K562 (cell line): ENCODE data around the gene EVPL. TPM values are rescaled to one million over a fixed set of nuclear protein-coding genes. Genes with fewer than 3 reads are reported as not detected.

ENCODE experiments used
- BRF1 ChIP-seq: IDR thresholded peaks from 3 replicates; pipeline ENCODE4 v1.6.1; 2011; ENCODE audit warnings: borderline replicate concordance, mild to moderate bottlenecking; ENCODE audit not compliant: insufficient read length; ENCODE audit errors: extremely low read depth
- CCAR2 ChIP-seq: fragments of 200-400 bp; formaldehyde crosslinking; IDR thresholded peaks from 2 replicates; pipeline ENCODE4 v1.6.1; 2017; ENCODE audit warnings: mild to moderate bottlenecking, low read depth, low read length
- CHD4 ChIP-seq: fragments of 200-600 bp; sonication (generic); IDR thresholded peaks from 3 replicates; pipeline ENCODE4 v1.6.1; 2012; ENCODE audit warnings: low read depth, mild to moderate bottlenecking, mixed read lengths, low read length, inconsistent platforms; ENCODE audit not compliant: insufficient read depth, insufficient replicate concordance, poor library complexity, severe bottlenecking
- CREB3L1 ChIP-seq: fragments of 450-650 bp; IDR thresholded peaks from 2 replicates; pipeline ENCODE4 v1.6.1; 2014; ENCODE audit warnings: low read depth, mild to moderate bottlenecking, moderate library complexity, borderline replicate concordance
- ESRRA ChIP-seq: fragments of 450-650 bp; IDR thresholded peaks from 2 replicates; pipeline ENCODE4 v1.6.1; 2014; ENCODE audit warnings: low read depth, mild to moderate bottlenecking, moderate library complexity, borderline replicate concordance
- EZH2 ChIP-seq: IDR thresholded peaks from 2 replicates; pipeline ENCODE4 v1.6.1; 2012; ENCODE audit warnings: low read depth, mild to moderate bottlenecking, inconsistent platforms, low read length, borderline replicate concordance
- FOXJ3 ChIP-seq: sonication (generic); formaldehyde crosslinking; IDR thresholded peaks from 2 replicates; pipeline ENCODE4 v1.4.0; 2020; ENCODE audit warnings: mild to moderate bottlenecking, missing genetic modification reagents
- L3MBTL2 ChIP-seq: fragments of 450-650 bp; IDR thresholded peaks from 2 replicates; pipeline ENCODE4 v1.6.1; 2016; ENCODE audit warnings: mild to moderate bottlenecking, moderate library complexity
- MAFK ChIP-seq: IDR thresholded peaks from 2 replicates; pipeline ENCODE4 v1.6.1; 2011; ENCODE audit warnings: low read length, improper control_type of control experiment
- MAZ ChIP-seq, 2 experiments: fragments of 450-650 bp in 1 of 2; sonication (generic) in 1 of 2; formaldehyde crosslinking; IDR thresholded peaks in 1 of 2; conservative IDR thresholded peaks in 1 of 2; 2 replicates each; pipeline versions ENCODE4 v1.4.0 to v1.5.0; 2020; ENCODE audit warnings: mild to moderate bottlenecking in 1 of 2, missing genetic modification reagents in 1 of 2
- MCM5 ChIP-seq: fragments of 450-650 bp; IDR thresholded peaks from 2 replicates; pipeline ENCODE4 v1.6.1; 2016; ENCODE audit warnings: low read depth
- MNT ChIP-seq, 2 experiments: fragments of 450-650 bp; conservative IDR thresholded peaks; 2 replicates each; pipeline ENCODE4 v1.6.1; 2017; ENCODE audit warnings: mild to moderate bottlenecking in 2 of 2, moderate library complexity in 2 of 2
- NCOA1 ChIP-seq: fragments of 450-650 bp; IDR thresholded peaks from 2 replicates; pipeline ENCODE4 v1.6.1; 2016; ENCODE audit warnings: low read depth
- NUFIP1 ChIP-seq: fragments of 450-650 bp; IDR thresholded peaks from 2 replicates; pipeline ENCODE4 v1.6.1; 2018; ENCODE audit not compliant: partially characterized antibody
- PKNOX1 ChIP-seq: fragments of 450-650 bp; IDR thresholded peaks from 2 replicates; pipeline ENCODE4 v1.6.1; 2016
- POLR2AphosphoS5 ChIP-seq: IDR thresholded peaks from 2 replicates; pipeline ENCODE4 v1.6.1; 2011; ENCODE audit warnings: mild to moderate bottlenecking, low read depth, low read length, moderate library complexity; ENCODE audit not compliant: control insufficient read depth, insufficient read depth
- POLR2G ChIP-seq: fragments of 200-400 bp; formaldehyde crosslinking; IDR thresholded peaks from 2 replicates; pipeline ENCODE4 v1.6.1; 2017; ENCODE audit warnings: low read depth, mild to moderate bottlenecking, antibody characterized with exemption, low read length, moderate library complexity
- RBM15 ChIP-seq: fragments of 200-400 bp; formaldehyde crosslinking; IDR thresholded peaks from 2 replicates; pipeline ENCODE4 v1.6.1; 2018; ENCODE audit warnings: mild to moderate bottlenecking, low read length, moderate library complexity; ENCODE audit not compliant: insufficient read depth
- USF2 ChIP-seq: sonication (generic); formaldehyde crosslinking; IDR thresholded peaks from 2 replicates; pipeline ENCODE4 v1.5.0; 2020; ENCODE audit warnings: missing genetic modification reagents
- ZBTB8A ChIP-seq: fragments of 450-650 bp; IDR thresholded peaks from 2 replicates; pipeline ENCODE4 v1.6.1; 2018; ENCODE audit warnings: mild to moderate bottlenecking, moderate library complexity; ENCODE audit not compliant: partially characterized antibody
- ZNF134 ChIP-seq: fragments of 250-450 bp; sonication (Bioruptor Pico); conservative IDR thresholded peaks from 2 replicates; pipeline ENCODE4 v1.4.0; 2020
- ZNF766 ChIP-seq: fragments of 200-800 bp; sonication (Bioruptor generic); conservative IDR thresholded peaks from 2 replicates; pipeline ENCODE4 v1.6.1; 2016; ENCODE audit warnings: missing genetic modification characterization, missing compliant biosample characterization
- ZNF79 ChIP-seq: fragments of 250-450 bp; sonication (Bioruptor Pico); IDR thresholded peaks from 2 replicates; pipeline ENCODE4 v1.4.0; 2020; ENCODE audit warnings: low read depth, mild to moderate bottlenecking, moderate library complexity
- polyA plus RNA-seq, 8 experiments: library from polyadenylated mRNA; depleted of rRNA in 4 of 8; stranded (reverse) in 5 of 8; unstranded in 3 of 8; fragments of >200 nt; fragmentation: Nextera tagmentation in 2 of 8; fragmentation: Illumina TruSeq in 1 of 8; extraction: Ambion mirVana in 2 of 8; extraction: Trizol in 1 of 8; gene quantifications; 2 replicates each; pipeline versions ENCODE4 v1.2.1 to v1.2.3, GENCODE V29; 2011 to 2014; ENCODE audit warnings: inconsistent platforms in 1 of 8, missing spikeins in 1 of 8
- total RNA-seq, 7 experiments: library from RNA; depleted of rRNA in 6 of 7; stranded (reverse); fragments of >200 nt in 6 of 7; fragmentation: Illumina TruSeq in 2 of 7; extraction: Trizol in 2 of 7; gene quantifications; 2 replicates each; pipeline versions ENCODE4 v1.2.1 to v1.2.3, GENCODE V29; 2011 to 2021; ENCODE audit warnings: low replicate concordance in 1 of 7

EVPL gene
- total and polyA plus RNA-seq, 9 of the 15 experiments (the other 6 are each of a cell fraction or from before 2014, with no cell fraction given): 0.08 to 0.18 (median 0.16) TPM; not detected in 5

- TF ChIP-seq RBM15: no peak
- TF ChIP-seq ESRRA: peak; percentile 26; the same call in 1 of the 2 replicates
- peak; percentile 82 for TF ChIP-seq L3MBTL2
- TF ChIP-seq FOXJ3 (CRISPR knock-in tag): no peak
- TF ChIP-seq ZNF79 (CRISPR knock-in tag): no peak
- TF ChIP-seq ZBTB8A: no peak
- no peak for TF ChIP-seq BRF1
- no peak for TF ChIP-seq NUFIP1
- TF ChIP-seq CHD4: no peak
- no peak for TF ChIP-seq MCM5
- TF ChIP-seq MNT (conservative IDR thresholded peaks at IDR 0.05): peak; percentile 85 to 87
- TF ChIP-seq ZNF134 (CRISPR knock-in tag): no peak
- peak; percentile 98 for TF ChIP-seq USF2 (CRISPR knock-in tag)
- TF ChIP-seq POLR2AphosphoS5: peak; percentile 92
- TF ChIP-seq CREB3L1: peak; percentile 64; the same call in 1 of the 2 replicates
- TF ChIP-seq MAFK: no peak
- TF ChIP-seq POLR2G: peak; percentile 95
- TF ChIP-seq NCOA1: no peak
- TF ChIP-seq MAZ (CRISPR knock-in tag; conservative IDR thresholded peaks at IDR 0.05 in 1 of 2, IDR thresholded peaks at IDR 0.05 in 1 of 2): peak; percentile 86 to 91
- TF ChIP-seq EZH2: no peak
- peak; percentile 99 for TF ChIP-seq PKNOX1
- TF ChIP-seq CCAR2: no peak
- no peak; the same call in 1 of the 2 replicates for TF ChIP-seq ZNF766 (CRISPR knock-in tag)
Measured at GRCh38 chr17:75978938-75979704, 48.0 kb downstream of the EVPL start, which contains the start of the genes ACOX1 and TEN1 (continued).
